ENCODE data around the gene LY6G5C. TPM values are rescaled to one million over a fixed set of nuclear protein-coding genes. Genes with fewer than 3 reads are reported as not detected.
A peak's percentile ranks its signal among the peaks of the same experiment; 100 is the strongest.

The LY6G5C gene
- total and polyA plus RNA-seq, 9 of the 15 experiments (the other 6 are each of a cell fraction or from before 2014, with no cell fraction given): 0.10 to 0.67 (median 0.46) TPM; not detected in 4

- no peak for TF ChIP-seq USF2 (CRISPR knock-in tag; IDR thresholded peaks at IDR 0.05)
- TF ChIP-seq, protein P1, sequence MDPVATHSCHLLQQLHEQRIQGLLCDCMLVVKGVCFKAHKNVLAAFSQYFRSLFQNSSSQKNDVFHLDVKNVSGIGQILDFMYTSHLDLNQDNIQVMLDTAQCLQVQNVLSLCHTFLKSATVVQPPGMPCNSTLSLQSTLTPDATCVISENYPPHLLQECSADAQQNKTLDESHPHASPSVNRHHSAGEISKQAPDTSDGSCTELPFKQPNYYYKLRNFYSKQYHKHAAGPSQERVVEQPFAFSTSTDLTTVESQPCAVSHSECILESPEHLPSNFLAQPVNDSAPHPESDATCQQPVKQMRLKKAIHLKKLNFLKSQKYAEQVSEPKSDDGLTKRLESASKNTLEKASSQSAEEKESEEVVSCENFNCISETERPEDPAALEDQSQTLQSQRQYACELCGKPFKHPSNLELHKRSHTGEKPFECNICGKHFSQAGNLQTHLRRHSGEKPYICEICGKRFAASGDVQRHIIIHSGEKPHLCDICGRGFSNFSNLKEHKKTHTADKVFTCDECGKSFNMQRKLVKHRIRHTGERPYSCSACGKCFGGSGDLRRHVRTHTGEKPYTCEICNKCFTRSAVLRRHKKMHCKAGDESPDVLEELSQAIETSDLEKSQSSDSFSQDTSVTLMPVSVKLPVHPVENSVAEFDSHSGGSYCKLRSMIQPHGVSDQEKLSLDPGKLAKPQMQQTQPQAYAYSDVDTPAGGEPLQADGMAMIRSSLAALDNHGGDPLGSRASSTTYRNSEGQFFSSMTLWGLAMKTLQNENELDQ (CRISPR knock-in tag; IDR thresholded peaks at IDR 0.05; ENCODE audit: borderline replicate concordance): peak; percentile 82; the same call in 1 of the 2 replicates
- no peak for TF ChIP-seq RFX1 (IDR thresholded peaks at IDR 0.05)
- no peak for TF ChIP-seq RB1 (IDR thresholded peaks at IDR 0.05; ENCODE audit: low read depth)
- TF ChIP-seq RFX7 (CRISPR knock-in tag; IDR thresholded peaks at IDR 0.05): 0 out of 2 replicates have a peak, but pooled peaks have one; percentile 29
- peak; percentile 80 for TF ChIP-seq JUND (IDR thresholded peaks at IDR 0.05; ENCODE audit: borderline replicate concordance, low read depth, low read length)
- peak; percentile 19; the same call in 1 of the 3 replicates for TF ChIP-seq JUND (tag; IDR thresholded peaks at IDR 0.05; ENCODE audit: borderline replicate concordance, low read depth, low read length)
- peak; percentile 54; the same call in 1 of the 2 replicates for TF ChIP-seq HDGF (IDR thresholded peaks at IDR 0.05)
- TF ChIP-seq, protein P2, sequence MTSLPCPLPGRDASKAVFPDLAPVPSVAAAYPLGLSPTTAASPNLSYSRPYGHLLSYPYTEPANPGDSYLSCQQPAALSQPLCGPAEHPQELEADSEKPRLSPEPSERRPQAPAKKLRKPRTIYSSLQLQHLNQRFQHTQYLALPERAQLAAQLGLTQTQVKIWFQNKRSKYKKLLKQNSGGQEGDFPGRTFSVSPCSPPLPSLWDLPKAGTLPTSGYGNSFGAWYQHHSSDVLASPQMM (CRISPR knock-in tag; IDR thresholded peaks at IDR 0.05): no peak
- TF ChIP-seq ZNF24 (IDR thresholded peaks at IDR 0.05): peak; percentile 19; the same call in 1 of the 2 replicates
- TF ChIP-seq SIN3B (IDR thresholded peaks at IDR 0.05; ENCODE audit: low read depth): no peak
- peak; percentile 68 for TF ChIP-seq NBN (IDR thresholded peaks at IDR 0.05; ENCODE audit: low read depth)
- TF ChIP-seq ARID2 (IDR thresholded peaks at IDR 0.05): no peak; the same call in 1 of the 2 replicates
- no peak for TF ChIP-seq FUS (optimal IDR thresholded peaks at IDR 0.05; ENCODE audit: low read depth, low read length)
- no peak for TF ChIP-seq XRCC4 (IDR thresholded peaks at IDR 0.05; ENCODE audit: extremely low read depth, insufficient read depth, insufficient read length)
- TF ChIP-seq, protein P3, sequence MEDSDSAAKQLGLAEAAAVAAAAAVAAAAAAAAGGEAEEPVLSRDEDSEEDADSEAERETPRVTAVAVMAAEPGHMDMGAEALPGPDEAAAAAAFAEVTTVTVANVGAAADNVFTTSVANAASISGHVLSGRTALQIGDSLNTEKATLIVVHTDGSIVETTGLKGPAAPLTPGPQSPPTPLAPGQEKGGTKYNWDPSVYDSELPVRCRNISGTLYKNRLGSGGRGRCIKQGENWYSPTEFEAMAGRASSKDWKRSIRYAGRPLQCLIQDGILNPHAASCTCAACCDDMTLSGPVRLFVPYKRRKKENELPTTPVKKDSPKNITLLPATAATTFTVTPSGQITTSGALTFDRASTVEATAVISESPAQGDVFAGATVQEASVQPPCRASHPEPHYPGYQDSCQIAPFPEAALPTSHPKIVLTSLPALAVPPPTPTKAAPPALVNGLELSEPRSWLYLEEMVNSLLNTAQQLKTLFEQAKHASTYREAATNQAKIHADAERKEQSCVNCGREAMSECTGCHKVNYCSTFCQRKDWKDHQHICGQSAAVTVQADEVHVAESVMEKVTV (CRISPR knock-in tag; IDR thresholded peaks at IDR 0.05): 0 out of 2 replicates have a peak, but pooled peaks have one; percentile 40
- no peak for TF ChIP-seq NCOA6 (IDR thresholded peaks at IDR 0.05)
Observed at GRCh38 chr6:31665501-31666336, 15.1 kb downstream of the LY6G5C start, which contains the start of gene CSNK2B (continued).
